ENCODE results near the gene KIF21A. TPM values are rescaled to one million over a fixed set of nuclear protein-coding genes. Genes with fewer than 3 reads are reported as not detected.
A peak's percentile ranks its signal among the peaks of the same experiment; 100 is the strongest.

Gene KIF21A
- polyA plus RNA-seq, 3 donors from 2014 or later, result 1.3 to 13.9 (median 7.8) TPM

- DNase-seq, result no peak
- no peaks in the 10 kb centered on the region for H3K9me3 Mint-ChIP-seq
- no peak overlapping the region for H3K27ac Mint-ChIP-seq
- peaks cover 3 to 7% of the 10 kb centered on the region in 2 donors for H3K4me1 Mint-ChIP-seq
- H3K4me3 Mint-ChIP-seq, result no peak overlapping the region
- peaks cover 0 to 3% (median 0%) of the 10 kb centered on the region in 3 donors for H3K27me3 Mint-ChIP-seq (ENCODE audit: low read depth in 3 of 3)
- H3K36me3 Mint-ChIP-seq, result peaks cover 0 to 5% (median 4%) of the 10 kb centered on the region in 3 donors
Observed at GRCh38 chr12:39393890-39394289, 49.0 kb downstream of the KIF21A start.

- no peak for DNase-seq
- Mint-ChIP-seq H3K27me3 (ENCODE audit: low read depth in 3 of 3) (peaks cover 0 to 3% (median 0%) of the 10 kb centered on the region in 3 donors), H3K4me3 (no peak overlapping the region), H3K36me3 (peaks cover 0 to 5% (median 4%) of the 10 kb centered on the region in 3 donors), H3K9me3 (no peaks in the 10 kb centered on the region), H3K27ac (peak overlapping the region in 2 of 6 donors; percentile 3 to 28), H3K4me1 (peaks cover 3 to 7% of the 10 kb centered on the region in 2 donors)
Observed at GRCh38 chr12:39393179-39393578, 49.7 kb downstream of the KIF21A start.

GRCh38 chr12:39392154-39392925, 50.6 kb downstream of the KIF21A start:
- no peaks in the 10 kb centered on the region for H3K9me3 Mint-ChIP-seq
- H3K36me3 Mint-ChIP-seq, result peaks cover 0 to 5% (median 4%) of the 10 kb centered on the region in 3 donors
- no peak for DNase-seq
- no peak overlapping the region for H3K27ac Mint-ChIP-seq
- peaks cover 0 to 3% (median 0%) of the 10 kb centered on the region in 3 donors for H3K27me3 Mint-ChIP-seq (ENCODE audit: low read depth in 3 of 3)
- no peak overlapping the region for H3K4me3 Mint-ChIP-seq
- peaks cover 3 to 7% of the 10 kb centered on the region in 2 donors for H3K4me1 Mint-ChIP-seq

- H3K4me3 Mint-ChIP-seq, result no peak overlapping the region
- H3K27me3 Mint-ChIP-seq (ENCODE audit: low read depth in 3 of 3), result peaks cover 0 to 3% (median 0%) of the 10 kb centered on the region in 3 donors
- no peak overlapping the region for H3K27ac Mint-ChIP-seq
- no peak for DNase-seq
- peaks cover 0 to 9% (median 8%) of the 10 kb centered on the region in 3 donors for H3K36me3 Mint-ChIP-seq
- H3K4me1 Mint-ChIP-seq, result peaks cover 3 to 7% of the 10 kb centered on the region in 2 donors
- H3K9me3 Mint-ChIP-seq, result no peaks in the 10 kb centered on the region
Observed at GRCh38 chr12:39390752-39391151, 52.2 kb downstream of the KIF21A start.

- no peak for DNase-seq
- H3K27ac Mint-ChIP-seq, result no peak overlapping the region
- peaks cover 0 to 14% (median 8%) of the 10 kb centered on the region in 3 donors for H3K36me3 Mint-ChIP-seq
- H3K27me3 Mint-ChIP-seq (ENCODE audit: low read depth in 3 of 3), result peaks cover 0 to 3% (median 0%) of the 10 kb centered on the region in 3 donors
- no peaks in the 10 kb centered on the region for H3K9me3 Mint-ChIP-seq
- H3K4me3 Mint-ChIP-seq, result no peak overlapping the region
- peaks cover 1 to 7% of the 10 kb centered on the region in 2 donors for H3K4me1 Mint-ChIP-seq
Observed at GRCh38 chr12:39389399-39390150, 53.3 kb downstream of the KIF21A start.

- no peak overlapping the region for H3K27ac Mint-ChIP-seq
Observed at GRCh38 chr12:39386335-39386734, 56.6 kb downstream of the KIF21A start.

GRCh38 chr12:39383114-39383513, 59.8 kb downstream of the KIF21A start:
- H3K9me3 Mint-ChIP-seq, result no peaks in the 10 kb centered on the region
- no peak for DNase-seq
- peaks cover 0 to 9% (median 4%) of the 10 kb centered on the region in 3 donors for H3K36me3 Mint-ChIP-seq
- H3K4me1 Mint-ChIP-seq, result peaks cover 2 to 11% of the 10 kb centered on the region in 2 donors
- H3K27ac Mint-ChIP-seq, result no peak overlapping the region
- no peak overlapping the region for H3K4me3 Mint-ChIP-seq
- no peaks in the 10 kb centered on the region for H3K27me3 Mint-ChIP-seq (ENCODE audit: low read depth in 3 of 3)

More at GRCh38 chr12:39386335-39386734, 56.6 kb downstream of the KIF21A start:
- H3K4me1 Mint-ChIP-seq, result peaks cover 1 to 12% of the 10 kb centered on the region in 2 donors
- no peak for DNase-seq
- H3K36me3 Mint-ChIP-seq, result peaks cover 0 to 9% (median 4%) of the 10 kb centered on the region in 3 donors
- H3K27me3 Mint-ChIP-seq (ENCODE audit: low read depth in 3 of 3), result peaks cover 0 to 3% (median 0%) of the 10 kb centered on the region in 3 donors
- no peak overlapping the region for H3K4me3 Mint-ChIP-seq
- no peaks in the 10 kb centered on the region for H3K9me3 Mint-ChIP-seq

- no peak overlapping the region for H3K4me3 Mint-ChIP-seq
- H3K27ac Mint-ChIP-seq, result peak overlapping the region in 3 of 6 donors; percentile 37 to 75 (median 61)
Observed at GRCh38 chr12:39380090-39380489, 62.8 kb downstream of the KIF21A start.

GRCh38 chr12:39378341-39378740, 64.6 kb downstream of the KIF21A start:
- Mint-ChIP-seq H3K36me3 (no peaks in the 10 kb centered on the region), H3K4me3 (no peak overlapping the region), H3K9me3 (no peaks in the 10 kb centered on the region), H3K27ac (peak overlapping the region in 2 of 6 donors; percentile 1 to 27), H3K27me3 (ENCODE audit: low read depth in 3 of 3) (no peaks in the 10 kb centered on the region), H3K4me1 (peaks cover 14 to 42% of the 10 kb centered on the region in 2 donors)
- DNase-seq, result no peak

More at GRCh38 chr12:39380090-39380489, 62.8 kb downstream of the KIF21A start:
- no peak for DNase-seq
- no peaks in the 10 kb centered on the region for H3K9me3 Mint-ChIP-seq
- H3K4me1 Mint-ChIP-seq, result peaks cover 7 to 24% of the 10 kb centered on the region in 2 donors
- H3K36me3 Mint-ChIP-seq, result peaks cover 0 to 3% (median 0%) of the 10 kb centered on the region in 3 donors
- no peaks in the 10 kb centered on the region for H3K27me3 Mint-ChIP-seq (ENCODE audit: low read depth in 3 of 3)

- Mint-ChIP-seq H3K27ac (peak overlapping the region in 4 of 6 donors; percentile 1 to 76 (median 34)), H3K27me3 (ENCODE audit: low read depth in 3 of 3) (no peaks in the 10 kb centered on the region)
- DNase-seq, result no peak
Observed at GRCh38 chr12:39375206-39375808, 67.6 kb downstream of the KIF21A start.

GRCh38 chr12:39372929-39373328, 70.0 kb downstream of the KIF21A start:
- peak; percentile 52 to 69 (median 69) for DNase-seq
- peaks cover 47 to 84% of the 10 kb centered on the region in 2 donors for H3K4me1 Mint-ChIP-seq
- peak overlapping the region; percentile 55 to 80 (median 69) for H3K4me3 Mint-ChIP-seq
- H3K27ac Mint-ChIP-seq, result peak overlapping the region; percentile 81 to 92 (median 86)
- H3K36me3 Mint-ChIP-seq, result peaks cover 0 to 3% (median 3%) of the 10 kb centered on the region in 3 donors
- no peaks in the 10 kb centered on the region for H3K27me3 Mint-ChIP-seq (ENCODE audit: low read depth in 3 of 3)
- no peaks in the 10 kb centered on the region for H3K9me3 Mint-ChIP-seq

More at GRCh38 chr12:39375206-39375808, 67.6 kb downstream of the KIF21A start:
- H3K4me1 Mint-ChIP-seq, result peaks cover 35 to 63% of the 10 kb centered on the region in 2 donors
- no peaks in the 10 kb centered on the region for H3K9me3 Mint-ChIP-seq
- peaks cover 0 to 3% (median 0%) of the 10 kb centered on the region in 3 donors for H3K36me3 Mint-ChIP-seq
- H3K4me3 Mint-ChIP-seq, result no peak overlapping the region

- Mint-ChIP-seq H3K27me3 (ENCODE audit: low read depth in 3 of 3) (no peaks in the 10 kb centered on the region), H3K27ac (peak overlapping the region; percentile 81 to 93 (median 88)), H3K9me3 (no peaks in the 10 kb centered on the region), H3K4me1 (peaks cover 47 to 82% of the 10 kb centered on the region in 2 donors), H3K36me3 (peaks cover 0 to 3% (median 3%) of the 10 kb centered on the region in 3 donors), H3K4me3 (peak overlapping the region; percentile 55 to 80 (median 69))
- DNase-seq, result no peak
Observed at GRCh38 chr12:39372204-39372925, 70.6 kb downstream of the KIF21A start.

GRCh38 chr12:39369756-39370155, 73.2 kb downstream of the KIF21A start:
- H3K36me3 Mint-ChIP-seq, result peaks cover 10 to 18% (median 11%) of the 10 kb centered on the region in 3 donors
- H3K4me3 Mint-ChIP-seq, result peak overlapping the region in 4 of 5 donors; percentile 37 to 67 (median 53)
- H3K27me3 Mint-ChIP-seq (ENCODE audit: low read depth in 3 of 3), result no peaks in the 10 kb centered on the region
- no peak for DNase-seq
- H3K4me1 Mint-ChIP-seq, result peaks cover 40 to 67% of the 10 kb centered on the region in 2 donors
- no peaks in the 10 kb centered on the region for H3K9me3 Mint-ChIP-seq
- peak overlapping the region in 5 of 6 donors; percentile 17 to 80 (median 42) for H3K27ac Mint-ChIP-seq
